ENCODE results near the gene CNOT4.

DNA sequence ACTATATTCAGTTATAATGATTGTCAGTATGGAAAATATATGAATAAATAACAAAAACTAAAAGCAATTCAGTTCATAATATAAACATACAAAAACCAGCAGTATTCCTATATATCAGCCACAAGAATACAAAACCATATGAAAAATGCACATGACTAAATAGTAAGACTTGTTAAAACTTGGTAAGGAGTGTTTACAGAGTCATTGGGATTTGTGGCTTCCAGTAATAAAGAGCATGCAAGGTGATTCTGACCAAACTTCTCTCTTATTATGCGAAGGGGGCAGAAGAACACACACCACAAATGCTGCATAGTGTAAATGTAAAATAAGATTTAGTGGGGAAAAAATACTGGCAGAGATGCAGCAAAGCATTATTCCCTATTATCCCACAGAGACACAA is 8.8 kb upstream of the CNOT4 start:
- TF ChIP-seq SPI1 (IDR thresholded peaks at IDR 0.05; ENCODE audit: borderline replicate concordance, low read depth) = no peak
- TF ChIP-seq, protein P1, sequence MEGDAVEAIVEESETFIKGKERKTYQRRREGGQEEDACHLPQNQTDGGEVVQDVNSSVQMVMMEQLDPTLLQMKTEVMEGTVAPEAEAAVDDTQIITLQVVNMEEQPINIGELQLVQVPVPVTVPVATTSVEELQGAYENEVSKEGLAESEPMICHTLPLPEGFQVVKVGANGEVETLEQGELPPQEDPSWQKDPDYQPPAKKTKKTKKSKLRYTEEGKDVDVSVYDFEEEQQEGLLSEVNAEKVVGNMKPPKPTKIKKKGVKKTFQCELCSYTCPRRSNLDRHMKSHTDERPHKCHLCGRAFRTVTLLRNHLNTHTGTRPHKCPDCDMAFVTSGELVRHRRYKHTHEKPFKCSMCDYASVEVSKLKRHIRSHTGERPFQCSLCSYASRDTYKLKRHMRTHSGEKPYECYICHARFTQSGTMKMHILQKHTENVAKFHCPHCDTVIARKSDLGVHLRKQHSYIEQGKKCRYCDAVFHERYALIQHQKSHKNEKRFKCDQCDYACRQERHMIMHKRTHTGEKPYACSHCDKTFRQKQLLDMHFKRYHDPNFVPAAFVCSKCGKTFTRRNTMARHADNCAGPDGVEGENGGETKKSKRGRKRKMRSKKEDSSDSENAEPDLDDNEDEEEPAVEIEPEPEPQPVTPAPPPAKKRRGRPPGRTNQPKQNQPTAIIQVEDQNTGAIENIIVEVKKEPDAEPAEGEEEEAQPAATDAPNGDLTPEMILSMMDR (IDR thresholded peaks at IDR 0.05; ENCODE audit: insufficient read depth, low read length) = no peak
- TF ChIP-seq, protein P2, sequence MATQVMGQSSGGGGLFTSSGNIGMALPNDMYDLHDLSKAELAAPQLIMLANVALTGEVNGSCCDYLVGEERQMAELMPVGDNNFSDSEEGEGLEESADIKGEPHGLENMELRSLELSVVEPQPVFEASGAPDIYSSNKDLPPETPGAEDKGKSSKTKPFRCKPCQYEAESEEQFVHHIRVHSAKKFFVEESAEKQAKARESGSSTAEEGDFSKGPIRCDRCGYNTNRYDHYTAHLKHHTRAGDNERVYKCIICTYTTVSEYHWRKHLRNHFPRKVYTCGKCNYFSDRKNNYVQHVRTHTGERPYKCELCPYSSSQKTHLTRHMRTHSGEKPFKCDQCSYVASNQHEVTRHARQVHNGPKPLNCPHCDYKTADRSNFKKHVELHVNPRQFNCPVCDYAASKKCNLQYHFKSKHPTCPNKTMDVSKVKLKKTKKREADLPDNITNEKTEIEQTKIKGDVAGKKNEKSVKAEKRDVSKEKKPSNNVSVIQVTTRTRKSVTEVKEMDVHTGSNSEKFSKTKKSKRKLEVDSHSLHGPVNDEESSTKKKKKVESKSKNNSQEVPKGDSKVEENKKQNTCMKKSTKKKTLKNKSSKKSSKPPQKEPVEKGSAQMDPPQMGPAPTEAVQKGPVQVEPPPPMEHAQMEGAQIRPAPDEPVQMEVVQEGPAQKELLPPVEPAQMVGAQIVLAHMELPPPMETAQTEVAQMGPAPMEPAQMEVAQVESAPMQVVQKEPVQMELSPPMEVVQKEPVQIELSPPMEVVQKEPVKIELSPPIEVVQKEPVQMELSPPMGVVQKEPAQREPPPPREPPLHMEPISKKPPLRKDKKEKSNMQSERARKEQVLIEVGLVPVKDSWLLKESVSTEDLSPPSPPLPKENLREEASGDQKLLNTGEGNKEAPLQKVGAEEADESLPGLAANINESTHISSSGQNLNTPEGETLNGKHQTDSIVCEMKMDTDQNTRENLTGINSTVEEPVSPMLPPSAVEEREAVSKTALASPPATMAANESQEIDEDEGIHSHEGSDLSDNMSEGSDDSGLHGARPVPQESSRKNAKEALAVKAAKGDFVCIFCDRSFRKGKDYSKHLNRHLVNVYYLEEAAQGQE (IDR thresholded peaks at IDR 0.05; ENCODE audit: insufficient replicate concordance, low read depth) = no peak
